HCT116 (cell line): Measurements from ENCODE around the gene C11orf98. TPM values are rescaled to one million over a fixed set of nuclear protein-coding genes. Genes with fewer than 3 reads are reported as not detected.

Experiments used
- ATAC-seq: fragments of 200-7000 bp; cut with Tn5 transposase; 2 replicates; pipeline ENCODE4 v1.9.1; 2020; ENCODE audit warnings: mild to moderate bottlenecking, moderate library complexity
- BruUV-seq: library from RNA; stranded (reverse); fragments of 400-500 nt; replicated peaks from 2 replicates; lab custom pipeline; 2021; lab: Mats Ljungman, UMichigan
- CTCF ChIA-PET: fragments of 300-600 bp; sonication (Branson Sonifier 250); formaldehyde crosslinking; loops from one replicate; lab custom pipeline; 2021; ENCODE audit warnings: antibody characterized with exemption; lab: Charles Lee
- POLR2A ChIA-PET: fragments of 300-600, 350-600 bp; sonication (Branson Sonifier 250); formaldehyde crosslinking; loops from one replicate; lab custom pipeline; 2021; ENCODE audit warnings: antibody characterized with exemption; lab: Charles Lee
- RAD21 ChIA-PET, 2 experiments: fragments of 300-600 bp; sonication (Branson Sonifier 250); formaldehyde crosslinking; loops; one replicate each; lab custom pipeline; 2023; ENCODE audit warnings: low total read pairs in 2 of 2; ENCODE audit not compliant: uncharacterized antibody in 2 of 2, unreplicated experiment in 2 of 2, low non-redundant PET in 1 of 2; lab: Charles Lee
- DNase-seq: peaks from one replicate; pipeline ENCODE4 v3.0.0-alpha.2; 2010; ENCODE audit warnings: low read depth, low spot score
- H2AFZ ChIP-seq: fragments of 200-600 bp; shearing (Covaris generic), sonication (generic); 2 replicates; pipeline ENCODE4 v1.6.1; 2017; ENCODE audit warnings: low read depth, mixed run types, mixed read lengths, antibody characterized with exemption, low read length; ENCODE audit not compliant: poor library complexity, severe bottlenecking
- H3K27ac ChIP-seq: 2 replicates; pipeline ENCODE4 v1.5.1; 2012; ENCODE audit warnings: low read depth, low read length
- H3K27me3 ChIP-seq: fragments of 200-600 bp; sonication (generic); 2 replicates; pipeline ENCODE4 v1.6.1; 2016; ENCODE audit warnings: mixed run types, low read length, mixed read lengths; ENCODE audit not compliant: insufficient read depth
- H3K36me3 ChIP-seq, 2 experiments: fragments of 200-500 bp in 1 of 2; fragments of 200-600 bp in 1 of 2; sonication (Bioruptor generic) in 1 of 2; sonication (generic) in 1 of 2; 2 replicates each; pipeline versions ENCODE4 v1.5.1 to v1.6.1; 2014 to 2016; ENCODE audit warnings: low read length in 2 of 2, inconsistent platforms in 1 of 2, mixed read lengths in 1 of 2, mixed run types in 1 of 2; ENCODE audit not compliant: insufficient read depth in 2 of 2, control insufficient read depth in 1 of 2
- H3K4me1 ChIP-seq, 2 experiments: fragments of 200-600 bp in 1 of 2; sonication (generic) in 1 of 2; 2 replicates each; pipeline versions ENCODE4 v1.5.1 to v1.6.1; 2012 to 2017; ENCODE audit warnings: low read length in 2 of 2, inconsistent platforms in 1 of 2, mild to moderate bottlenecking in 1 of 2, mixed read lengths in 1 of 2, mixed run types in 1 of 2, moderate library complexity in 1 of 2; ENCODE audit not compliant: insufficient read depth in 2 of 2, control insufficient read depth in 1 of 2
- H3K4me2 ChIP-seq: fragments of 200-600 bp; sonication (generic); 2 replicates; pipeline ENCODE4 v1.6.1; 2017; ENCODE audit warnings: mixed run types, low read length, mixed read lengths
- H3K4me3 ChIP-seq, 2 experiments: fragments of 200-600 bp in 1 of 2; sonication (generic) in 1 of 2; replicated peaks in 1 of 2; 2 replicates each; pipeline ENCODE4 v1.5.1; 2011 to 2016; ENCODE audit warnings: low read length in 2 of 2, control low read depth in 1 of 2, low read depth in 1 of 2, mild to moderate bottlenecking in 1 of 2, mixed read lengths in 1 of 2, mixed run types in 1 of 2
- H3K79me2 ChIP-seq: fragments of 200-600 bp; sonication (generic); 2 replicates; pipeline ENCODE4 v1.6.1; 2017; ENCODE audit warnings: mild to moderate bottlenecking, mixed run types, low read length, moderate library complexity, mixed read lengths; ENCODE audit not compliant: insufficient read depth
- H3K9ac ChIP-seq: fragments of 200-600 bp; sonication (generic); 2 replicates; pipeline ENCODE4 v1.6.1; 2016; ENCODE audit warnings: low read length, mixed read lengths
- H3K9me2 ChIP-seq: fragments of 200-600 bp; sonication (generic), shearing (Covaris generic); 2 replicates; pipeline ENCODE4 v1.6.1; 2017; ENCODE audit warnings: mixed run types, mild to moderate bottlenecking, moderate library complexity; ENCODE audit not compliant: insufficient read depth
- H3K9me3 ChIP-seq, 2 experiments: fragments of 200-500 bp in 1 of 2; fragments of 200-600 bp in 1 of 2; sonication (Bioruptor generic) in 1 of 2; sonication (generic) in 1 of 2; 2 replicates each; pipeline ENCODE4 v1.6.1; 2014 to 2017; ENCODE audit warnings: low read length in 2 of 2, mixed read lengths in 2 of 2, inconsistent platforms in 1 of 2, low read depth in 1 of 2, mild to moderate bottlenecking in 1 of 2, mixed run types in 1 of 2, moderate library complexity in 1 of 2; ENCODE audit not compliant: control insufficient read depth in 1 of 2, insufficient read depth in 1 of 2
- H4K20me1 ChIP-seq: fragments of 200-600 bp; sonication (generic), shearing (Covaris generic); 2 replicates; pipeline ENCODE4 v1.6.1; 2017; ENCODE audit warnings: mixed run types, mild to moderate bottlenecking, moderate library complexity; ENCODE audit not compliant: insufficient read depth
- POLR2AphosphoS5 ChIP-seq: IDR thresholded peaks from 2 replicates; pipeline ENCODE4 v1.6.1; 2011; ENCODE audit warnings: mild to moderate bottlenecking, low read depth, low read length, moderate library complexity
- SRF ChIP-seq: IDR thresholded peaks from 2 replicates; pipeline ENCODE4 v1.6.1; 2012; ENCODE audit warnings: low read depth
- TCF7L2 ChIP-seq: IDR thresholded peaks from 2 replicates; pipeline ENCODE4 v1.7.0; 2011; ENCODE audit warnings: borderline replicate concordance, inconsistent platforms; ENCODE audit not compliant: insufficient read depth, insufficient read length; ENCODE audit errors: extremely low read depth
- intact Hi-C: fragments of 100-400 bp; cut with micrococcal nuclease; formaldehyde crosslinking; loops from 2 replicates; pipeline ENCODE4 v1.10.0; 2022
- total RNA-seq: library from RNA; stranded (reverse); gene quantifications from one replicate; pipeline ENCODE4 v1.2.1, GENCODE V29; 2021; ENCODE audit not compliant: unreplicated experiment
- TF ChIP-seq, protein P1 (sequence below), 3 experiments: fragments of 200-600 bp in 1 of 3; sonication (generic) in 1 of 3; IDR thresholded peaks in 2 of 3; conservative IDR thresholded peaks in 1 of 3; 2 replicates each; pipeline ENCODE4 v1.5.1; 2012 to 2017; ENCODE audit warnings: low read depth in 2 of 3, low read length in 2 of 3, antibody characterized with exemption in 1 of 3, borderline replicate concordance in 1 of 3, control low read depth in 1 of 3, mild to moderate bottlenecking in 1 of 3, mixed read lengths in 1 of 3, mixed run types in 1 of 3, moderate library complexity in 1 of 3; ENCODE audit not compliant: insufficient read depth in 1 of 3

Gene C11orf98
- total RNA-seq, 1 experiment from 2014 or later: 121 TPM

DNA sequence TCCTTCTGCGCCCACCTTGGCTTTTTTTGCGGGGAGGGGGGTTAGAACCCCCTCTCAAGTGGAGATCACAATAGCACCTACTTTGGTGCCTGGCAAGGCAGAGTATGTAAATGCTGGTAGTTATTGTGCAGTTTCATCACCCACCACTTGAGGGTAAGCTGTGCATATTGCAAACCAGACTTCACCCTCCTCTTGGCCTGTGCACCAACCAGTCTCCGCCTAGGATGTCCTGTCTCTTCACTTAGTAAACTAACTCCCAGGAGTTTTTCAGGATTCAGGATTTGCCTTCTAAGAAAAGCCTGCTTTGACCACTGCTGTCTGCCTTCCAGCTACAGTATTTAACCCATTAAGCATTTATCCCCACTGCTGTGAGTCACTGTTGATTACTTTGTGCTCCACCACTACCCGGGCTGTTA, 15.8 kb upstream of the C11orf98 start:
- H3K27ac ChIP-seq: peak overlapping the region; percentile 36; the same call in 1 of the 2 replicates

More for the DNA sequence above, 15.8 kb upstream of the C11orf98 start:
- Histone ChIP-seq H3K9me2 (no peaks in the 10 kb centered on the region), H3K4me3 (no peak overlapping the region), H3K79me2 (peaks cover 30% of the 10 kb centered on the region), H2AFZ (peak overlapping the region; percentile 33), H3K4me1 (peaks cover 23 to 41% of the 10 kb centered on the region in 2 experiments), H3K4me2 (peak overlapping the region; percentile 4; the same call in 1 of the 2 replicates), H4K20me1 (no peaks in the 10 kb centered on the region), H3K36me3 (peaks cover 4 to 11% of the 10 kb centered on the region in 2 experiments; a peak in 3 of 4 replicates), H3K9ac (no peak overlapping the region), H3K27me3 (no peaks in the 10 kb centered on the region), H3K9me3 (no peaks in the 10 kb centered on the region)
- intact Hi-C loops: loop anchor here (2.0 kb wide), 1 partner anchor 14 kb away; no protein-coding TSS in a partner anchor
- BruUV-seq: no TSS peak
- no peak for TF ChIP-seq SRF
- TF ChIP-seq, protein P1, sequence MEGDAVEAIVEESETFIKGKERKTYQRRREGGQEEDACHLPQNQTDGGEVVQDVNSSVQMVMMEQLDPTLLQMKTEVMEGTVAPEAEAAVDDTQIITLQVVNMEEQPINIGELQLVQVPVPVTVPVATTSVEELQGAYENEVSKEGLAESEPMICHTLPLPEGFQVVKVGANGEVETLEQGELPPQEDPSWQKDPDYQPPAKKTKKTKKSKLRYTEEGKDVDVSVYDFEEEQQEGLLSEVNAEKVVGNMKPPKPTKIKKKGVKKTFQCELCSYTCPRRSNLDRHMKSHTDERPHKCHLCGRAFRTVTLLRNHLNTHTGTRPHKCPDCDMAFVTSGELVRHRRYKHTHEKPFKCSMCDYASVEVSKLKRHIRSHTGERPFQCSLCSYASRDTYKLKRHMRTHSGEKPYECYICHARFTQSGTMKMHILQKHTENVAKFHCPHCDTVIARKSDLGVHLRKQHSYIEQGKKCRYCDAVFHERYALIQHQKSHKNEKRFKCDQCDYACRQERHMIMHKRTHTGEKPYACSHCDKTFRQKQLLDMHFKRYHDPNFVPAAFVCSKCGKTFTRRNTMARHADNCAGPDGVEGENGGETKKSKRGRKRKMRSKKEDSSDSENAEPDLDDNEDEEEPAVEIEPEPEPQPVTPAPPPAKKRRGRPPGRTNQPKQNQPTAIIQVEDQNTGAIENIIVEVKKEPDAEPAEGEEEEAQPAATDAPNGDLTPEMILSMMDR (IDR thresholded peaks at IDR 0.05 in 2 of 3, conservative IDR thresholded peaks at IDR 0.05 in 1 of 3; ENCODE audit: borderline replicate concordance in 1 of 3, insufficient read depth in 1 of 3, low read depth in 2 of 3, low read length in 2 of 3): peak in 2 of 3 experiments; percentile 55 to 66; a peak in 4 of 6 replicates
- 0 out of 2 replicates have a peak, but pooled peaks have one; percentile 40 for TF ChIP-seq POLR2AphosphoS5
- TF ChIP-seq TCF7L2: no peak
- DNase-seq: peak; percentile 67
- ChIA-PET POLR2A (interaction anchor here (0.6 to 3.0 kb wide), 16 partner anchors 9 to 286 kb away, joined by 3 to 21 read pairs (median 4); partner anchors contain the start of genes AHNAK, C11orf98, CSKMT and EEF1G), CTCF (interaction anchor here (1.0 to 3.1 kb wide), 7 partner anchors 9 to 286 kb away, joined by 3 to 16 read pairs (median 6); partner anchors contain the start of genes HNRNPUL2, LBHD1, LRRN4CL and TAF6L), RAD21 (interaction anchor here in 1 of 2 experiments (0.6 kb wide), 1 partner anchor 107 kb away, joined by 4 read pairs; no protein-coding TSS in a partner anchor)
- ATAC-seq: peak; percentile 88
